PC-9 (cell line): Measurements from ENCODE around the gene VAV2. TPM values are rescaled to one million over a fixed set of nuclear protein-coding genes. Genes with fewer than 3 reads are reported as not detected.
A peak's percentile ranks its signal among the peaks of the same experiment; 100 is the strongest.

Experiments used
- BruUV-seq: library from RNA; stranded (reverse); fragments of 400-500 nt; replicated peaks from 2 replicates; lab custom pipeline; 2021; lab: Mats Ljungman, UMichigan
- CTCF ChIA-PET: fragments of 300-600 bp; sonication (Branson Sonifier 250); formaldehyde crosslinking; loops from one replicate; lab custom pipeline; 2022; ENCODE audit warnings: antibody characterized with exemption; lab: Charles Lee
- POLR2A ChIA-PET: fragments of 300-600 bp; sonication (Branson Sonifier 250); formaldehyde crosslinking; loops from one replicate; lab custom pipeline; 2022; ENCODE audit warnings: antibody characterized with exemption; ENCODE audit not compliant: unreplicated experiment; lab: Charles Lee
- DNase-seq, 2 experiments: peaks; one replicate each; pipeline versions ENCODE4 v3.0.0 to v3.0.0-alpha.2; 2015 to 2022; ENCODE audit warnings: mixed read lengths in 1 of 2
- H2AFZ ChIP-seq: fragments of 200-600 bp; sonication (generic); 2 replicates; pipeline ENCODE4 v1.8.1; 2017; ENCODE audit warnings: antibody characterized with exemption
- H3F3A ChIP-seq: fragments of 200-600 bp; sonication (generic); 2 replicates; pipeline ENCODE4 v1.8.1; 2017; ENCODE audit warnings: antibody characterized with exemption, mild to moderate bottlenecking, low read depth; ENCODE audit not compliant: insufficient read depth
- H3K27ac ChIP-seq: fragments of 200-600 bp; sonication (generic); 2 replicates; pipeline ENCODE4 v1.6.1; 2016; ENCODE audit warnings: mixed run types
- H3K27me3 ChIP-seq: fragments of 200-600 bp; sonication (generic); 2 replicates; pipeline ENCODE4 v1.6.1; 2016; ENCODE audit warnings: low read depth, mixed run types; ENCODE audit not compliant: insufficient read depth
- H3K36me3 ChIP-seq: fragments of 200-600 bp; sonication (generic); 2 replicates; pipeline ENCODE4 v1.6.1; 2016; ENCODE audit warnings: low read depth, mixed run types
- H3K4me1 ChIP-seq: fragments of 200-600 bp; sonication (generic); replicated peaks from 2 replicates; pipeline ENCODE4 v1.6.1; 2016; ENCODE audit warnings: mixed run types; ENCODE audit not compliant: insufficient read depth
- H3K4me2 ChIP-seq: fragments of 200-600 bp; sonication (generic); 2 replicates; pipeline ENCODE4 v1.6.1; 2017; ENCODE audit warnings: mixed run types
- H3K4me3 ChIP-seq: fragments of 200-600 bp; sonication (generic); 2 replicates; pipeline ENCODE4 v1.6.1; 2016; ENCODE audit warnings: mixed run types
- H3K79me2 ChIP-seq: fragments of 200-600 bp; sonication (generic); 2 replicates; pipeline ENCODE4 v1.6.1; 2017; ENCODE audit warnings: low read depth, mixed run types
- H3K9me2 ChIP-seq: fragments of 200-600 bp; sonication (generic); 2 replicates; pipeline ENCODE4 v1.8.1; 2017; ENCODE audit warnings: mild to moderate bottlenecking; ENCODE audit not compliant: insufficient read depth
- H3K9me3 ChIP-seq: fragments of 200-600 bp; sonication (generic); 2 replicates; pipeline ENCODE4 v1.8.1; 2016; ENCODE audit warnings: low read depth; ENCODE audit not compliant: insufficient read depth
- H4K20me1 ChIP-seq: fragments of 200-600 bp; sonication (generic); 2 replicates; pipeline ENCODE4 v1.8.1; 2017; ENCODE audit not compliant: insufficient read depth
- CTCF ChIP-seq: fragments of 200-600 bp; sonication (generic); conservative IDR thresholded peaks from 2 replicates; pipeline ENCODE4 v1.6.1; 2017; ENCODE audit warnings: mixed run types, antibody characterized with exemption, mild to moderate bottlenecking, moderate library complexity
- EZH2 ChIP-seq: fragments of 200-600 bp; sonication (generic); IDR thresholded peaks from 2 replicates; pipeline ENCODE4 v1.8.0; 2017; ENCODE audit warnings: antibody characterized with exemption, low read depth
- intact Hi-C: fragments of 100-400 bp; cut with micrococcal nuclease; formaldehyde crosslinking; loops from one replicate; pipeline ENCODE4 v1.10.0; 2022; ENCODE audit not compliant: unreplicated experiment
- total RNA-seq: library from RNA; stranded (reverse); gene quantifications from 2 replicates; pipeline ENCODE4 v1.2.3, GENCODE V29; 2021

Gene VAV2
- total RNA-seq, 1 experiment from 2014 or later = 36.5 TPM

GRCh38 chr9:133891741-133892140 is 100.4 kb downstream of the VAV2 start:
- Histone ChIP-seq H3K9me2 (no peaks in the 10 kb centered on the region), H3K4me2 (no peak overlapping the region), H2AFZ (no peak overlapping the region), H3K27me3 (no peaks in the 10 kb centered on the region), H4K20me1 (no peaks in the 10 kb centered on the region), H3K9me3 (no peaks in the 10 kb centered on the region), H3K4me1 (no peaks in the 10 kb centered on the region), H3K36me3 (no peaks in the 10 kb centered on the region), H3K79me2 (no peaks in the 10 kb centered on the region), H3K4me3 (no peak overlapping the region), H3F3A (no peaks in the 10 kb centered on the region; the same call in 1 of the 2 replicates), H3K27ac (no peak overlapping the region)
- ChIA-PET POLR2A (no interaction called here), CTCF (no interaction called here)
- no TSS peak for BruUV-seq
- intact Hi-C loops = no loop called here
- TF ChIP-seq CTCF (no peak), EZH2 (no peak)
- no peak for DNase-seq

- Histone ChIP-seq H3K4me3 (no peak overlapping the region), H3K27ac (no peak overlapping the region), H4K20me1 (no peaks in the 10 kb centered on the region), H3K79me2 (no peaks in the 10 kb centered on the region), H3F3A (no peaks in the 10 kb centered on the region; the same call in 1 of the 2 replicates), H3K27me3 (no peaks in the 10 kb centered on the region), H3K4me1 (no peaks in the 10 kb centered on the region), H3K36me3 (no peaks in the 10 kb centered on the region), H3K9me3 (no peaks in the 10 kb centered on the region), H3K4me2 (no peak overlapping the region), H3K9me2 (no peaks in the 10 kb centered on the region), H2AFZ (no peak overlapping the region)
- no peak for TF ChIP-seq EZH2
- TF ChIP-seq CTCF = no peak
- BruUV-seq = no TSS peak
- intact Hi-C loops = no loop called here
- POLR2A ChIA-PET = no interaction called here
- no peak for DNase-seq
- CTCF ChIA-PET = no interaction called here
Observed at GRCh38 chr9:133890583-133890982, 101.5 kb downstream of the VAV2 start.

GRCh38 chr9:133889584-133890301 is 102.4 kb downstream of the VAV2 start:
- no peaks in the 10 kb centered on the region for H3K79me2 ChIP-seq
- H4K20me1 ChIP-seq = no peaks in the 10 kb centered on the region
- BruUV-seq = no TSS peak
- H3K4me2 ChIP-seq = no peak overlapping the region
- CTCF ChIA-PET = no interaction called here
- H3K27ac ChIP-seq = no peak overlapping the region
- H3F3A ChIP-seq = no peaks in the 10 kb centered on the region; the same call in 1 of the 2 replicates
- POLR2A ChIA-PET = no interaction called here
- H3K4me3 ChIP-seq = no peak overlapping the region
- TF ChIP-seq EZH2 (no peak), CTCF (no peak)
- no peak overlapping the region for H2AFZ ChIP-seq
- H3K4me1 ChIP-seq = no peaks in the 10 kb centered on the region
- no peaks in the 10 kb centered on the region for H3K27me3 ChIP-seq
- no peaks in the 10 kb centered on the region for H3K9me3 ChIP-seq
- H3K36me3 ChIP-seq = no peaks in the 10 kb centered on the region
- peak in 1 of 2 experiments; percentile 16 for DNase-seq
- H3K9me2 ChIP-seq = no peaks in the 10 kb centered on the region
- intact Hi-C loops = no loop called here
